Upper lobe of left lung (tissue), 6 donors: ENCODE measurements around the gene AGBL5. TPM values are rescaled to one million over a fixed set of nuclear protein-coding genes. Genes with fewer than 3 reads are reported as not detected.

Source experiments
- ATAC-seq, 2 donors: fragments of 200-7000 bp; cut with Tn5 transposase; one replicate each; pipeline ENCODE4 v1.9.1; 2022; ENCODE audit warnings: mild to moderate bottlenecking in 2 of 2, moderate library complexity in 2 of 2; ENCODE audit not compliant: low FRiP score in 2 of 2
- DNase-seq, 2 donors: peaks; one replicate each; pipeline ENCODE4 v3.0.0-alpha.2; 2019 to 2020
- H3K27ac ChIP-seq, 4 donors: fragments of 200-600 bp; sonication (generic); one replicate each; pipeline ENCODE4 v1.5.1; 2016 to 2019
- H3K27me3 ChIP-seq, 4 donors: fragments of 200-600 bp; sonication (generic); one replicate each; pipeline ENCODE4 v1.5.1; 2017 to 2019
- H3K36me3 ChIP-seq, 4 donors: fragments of 200-600 bp; sonication (generic); one replicate each; pipeline ENCODE4 v1.5.1; 2016 to 2019
- H3K4me1 ChIP-seq, 4 donors: fragments of 200-600 bp; sonication (generic); one replicate each; pipeline ENCODE4 v1.5.1; 2018 to 2019
- H3K4me3 ChIP-seq, 4 donors: fragments of 200-600 bp; sonication (generic); one replicate each; pipeline ENCODE4 v1.5.1; 2017 to 2019; ENCODE audit warnings: mild to moderate bottlenecking in 2 of 4, moderate library complexity in 1 of 4
- H3K9me3 ChIP-seq, 4 donors: fragments of 200-600 bp; sonication (generic); one replicate each; pipeline ENCODE4 v1.5.1; 2018 to 2019
- CTCF ChIP-seq, 6 experiments: fragments of 450-650 bp in 4 of 6; fragments of 200-600 bp in 2 of 6; sonication (generic) in 2 of 6; IDR thresholded peaks; one replicate each; pipeline ENCODE4 v1.5.1; 2016 to 2019; ENCODE audit warnings: antibody characterized with exemption in 6 of 6
- EP300 ChIP-seq, 4 donors: sonication (generic); formaldehyde crosslinking; IDR thresholded peaks; one replicate each; pipeline ENCODE4 v1.5.1; 2017; ENCODE audit warnings: antibody characterized with exemption in 4 of 4, control low read depth in 2 of 4
- POLR2A ChIP-seq, 4 donors: fragments of 450-650 bp; IDR thresholded peaks; one replicate each; pipeline ENCODE4 v1.5.1; 2016 to 2017; ENCODE audit warnings: antibody characterized with exemption in 4 of 4, mild to moderate bottlenecking in 2 of 4
- POLR2AphosphoS5 ChIP-seq, 2 donors: sonication (generic); formaldehyde crosslinking; IDR thresholded peaks; one replicate each; pipeline ENCODE4 v1.5.1; 2017; ENCODE audit warnings: antibody characterized with exemption in 2 of 2
- WGBS, 2 donors: methylation state at CpG; one replicate each; pipeline ENCODE4 v1.1.5; 2017 to 2018; 5-methylcytosine and 5-hydroxymethylcytosine counted together
- total RNA-seq, 6 donors: library from RNA; depleted of rRNA in 4 of 6; stranded (reverse); fragments of >200 nt in 4 of 6; gene quantifications; one replicate each; pipeline versions ENCODE4 v1.1.0 to v1.2.1, GENCODE V29; 2016 to 2021
- donor health status: DM: no; HTN: no; CAD: no; lungs with moderate emphysema.
- donor health status: DM: no; HTN: yes; CAD: no; lungs with severe emphysema.

AGBL5 gene
- total RNA-seq, 6 donors from 2014 or later: 7.8 to 17.6 (median 14.3) TPM

GRCh38 chr2:27018142-27018541 lies 33.3 kb upstream of the AGBL5 start:
- DNase-seq (no peak), ATAC-seq (no peak)
- Histone ChIP-seq H3K4me3 (no peak overlapping the region), H3K9me3 (no peaks in the 10 kb centered on the region), H3K27me3 (no peaks in the 10 kb centered on the region), H3K4me1 (peaks cover 0 to 24% (median 11%) of the 10 kb centered on the region in 4 donors), H3K27ac (no peak overlapping the region), H3K36me3 (peaks cover 0 to 14% (median under 1%) of the 10 kb centered on the region in 4 donors)
- TF ChIP-seq POLR2AphosphoS5 (IDR thresholded peaks at IDR 0.05) (no peak), POLR2A (IDR thresholded peaks at IDR 0.05) (no peak), EP300 (IDR thresholded peaks at IDR 0.05) (no peak), CTCF (IDR thresholded peaks at IDR 0.05) (no peak)
- 94 to 100% methylated on average over 2 to 3 of the region's 3 CpGs for WGBS, 2 donors

GRCh38 chr2:27019459-27019858 lies 32.0 kb upstream of the AGBL5 start:
- no peaks in the 10 kb centered on the region for H3K9me3 ChIP-seq
- 94 to 95% methylated on average over 9 of the region's 9 CpGs for WGBS, 2 donors
- no peak overlapping the region for H3K4me3 ChIP-seq
- H3K27ac ChIP-seq: no peak overlapping the region
- no peaks in the 10 kb centered on the region for H3K27me3 ChIP-seq
- peaks cover 0 to 27% (median 13%) of the 10 kb centered on the region in 4 donors for H3K36me3 ChIP-seq
- TF ChIP-seq POLR2AphosphoS5 (IDR thresholded peaks at IDR 0.05) (no peak), POLR2A (IDR thresholded peaks at IDR 0.05) (no peak), CTCF (IDR thresholded peaks at IDR 0.05) (no peak), EP300 (IDR thresholded peaks at IDR 0.05) (no peak)
- ATAC-seq (no peak), DNase-seq (no peak)
- H3K4me1 ChIP-seq: peaks cover 0 to 24% (median 11%) of the 10 kb centered on the region in 4 donors

- ATAC-seq: no peak
- H3K27ac ChIP-seq: no peak overlapping the region
- WGBS, 2 donors: 63 to 77% methylated on average over 9 of the region's 9 CpGs
Measured at GRCh38 chr2:27019931-27020855, 31.3 kb upstream of the AGBL5 start.

GRCh38 chr2:27021253-27022049 lies 30.0 kb upstream of the AGBL5 start:
- Histone ChIP-seq H3K4me3 (no peak overlapping the region), H3K36me3 (peaks cover 0 to 45% (median 22%) of the 10 kb centered on the region in 4 donors), H3K9me3 (no peaks in the 10 kb centered on the region), H3K27me3 (no peaks in the 10 kb centered on the region), H3K27ac (no peak overlapping the region), H3K4me1 (peaks cover 0 to 16% (median 6%) of the 10 kb centered on the region in 4 donors)
- DNase-seq (no peak), ATAC-seq (no peak)
- WGBS, 2 donors: 74 to 77% methylated on average over 11 of the region's 11 CpGs
- no peak for TF ChIP-seq CTCF (IDR thresholded peaks at IDR 0.05)
- TF ChIP-seq POLR2A (IDR thresholded peaks at IDR 0.05): no peak
- TF ChIP-seq POLR2AphosphoS5 (IDR thresholded peaks at IDR 0.05): no peak
- no peak for TF ChIP-seq EP300 (IDR thresholded peaks at IDR 0.05)

More at GRCh38 chr2:27019931-27020855, 31.3 kb upstream of the AGBL5 start:
- H3K4me1 ChIP-seq: peaks cover 0 to 22% (median 10%) of the 10 kb centered on the region in 4 donors
- peak in 1 of 4 donors; percentile 29 for TF ChIP-seq EP300 (IDR thresholded peaks at IDR 0.05)
- peak in 1 of 2 donors; percentile 24 for TF ChIP-seq POLR2AphosphoS5 (IDR thresholded peaks at IDR 0.05)
- TF ChIP-seq CTCF (IDR thresholded peaks at IDR 0.05): no peak
- no peaks in the 10 kb centered on the region for H3K27me3 ChIP-seq
- no peak for DNase-seq
- H3K36me3 ChIP-seq: peaks cover 0 to 32% (median 16%) of the 10 kb centered on the region in 4 donors
- no peak overlapping the region for H3K4me3 ChIP-seq
- H3K9me3 ChIP-seq: no peaks in the 10 kb centered on the region
